Measurements from ENCODE around the gene ANXA9. TPM values are rescaled to one million over a fixed set of nuclear protein-coding genes. Genes with fewer than 3 reads are reported as not detected.

ANXA9 gene
- total RNA-seq, 4 donors from 2014 or later, result 55.1 to 103 (median 82.4) TPM

DNA sequence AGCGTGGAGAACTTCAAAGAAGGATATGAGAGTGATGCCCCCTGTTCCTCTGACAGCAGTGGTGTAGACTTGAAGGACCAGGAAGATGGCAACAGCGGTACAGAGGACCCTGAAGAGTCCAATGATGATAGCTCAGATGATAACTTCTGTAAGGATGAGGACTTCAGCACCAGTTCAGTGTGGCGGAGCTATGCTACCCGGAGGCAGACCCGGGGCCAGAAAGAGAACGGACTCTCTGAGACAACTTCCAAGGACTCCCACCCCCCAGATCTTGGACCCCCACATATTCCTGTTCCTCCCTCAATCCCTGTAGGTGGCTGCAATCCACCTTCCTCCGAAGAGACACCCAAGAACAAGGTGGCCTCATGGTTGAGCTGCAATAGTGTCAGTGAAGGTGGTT lies 21.4 kb upstream of the ANXA9 start:
- 96 to 100% methylated on average over 3 to 7 of the region's 7 CpGs for WGBS, 2 donors
- intact Hi-C loops (cut with DNase I; ENCODE audit: low total_unique reads), result no loop called here
- no peak for DNase-seq (ENCODE audit: low spot score in 2 of 2)
- H3K4me3 ChIP-seq (ENCODE audit: low read depth, poor library complexity, severe bottlenecking), result no peak overlapping the region
- TF ChIP-seq, protein P1, sequence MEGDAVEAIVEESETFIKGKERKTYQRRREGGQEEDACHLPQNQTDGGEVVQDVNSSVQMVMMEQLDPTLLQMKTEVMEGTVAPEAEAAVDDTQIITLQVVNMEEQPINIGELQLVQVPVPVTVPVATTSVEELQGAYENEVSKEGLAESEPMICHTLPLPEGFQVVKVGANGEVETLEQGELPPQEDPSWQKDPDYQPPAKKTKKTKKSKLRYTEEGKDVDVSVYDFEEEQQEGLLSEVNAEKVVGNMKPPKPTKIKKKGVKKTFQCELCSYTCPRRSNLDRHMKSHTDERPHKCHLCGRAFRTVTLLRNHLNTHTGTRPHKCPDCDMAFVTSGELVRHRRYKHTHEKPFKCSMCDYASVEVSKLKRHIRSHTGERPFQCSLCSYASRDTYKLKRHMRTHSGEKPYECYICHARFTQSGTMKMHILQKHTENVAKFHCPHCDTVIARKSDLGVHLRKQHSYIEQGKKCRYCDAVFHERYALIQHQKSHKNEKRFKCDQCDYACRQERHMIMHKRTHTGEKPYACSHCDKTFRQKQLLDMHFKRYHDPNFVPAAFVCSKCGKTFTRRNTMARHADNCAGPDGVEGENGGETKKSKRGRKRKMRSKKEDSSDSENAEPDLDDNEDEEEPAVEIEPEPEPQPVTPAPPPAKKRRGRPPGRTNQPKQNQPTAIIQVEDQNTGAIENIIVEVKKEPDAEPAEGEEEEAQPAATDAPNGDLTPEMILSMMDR (IDR thresholded peaks at IDR 0.05), result no peak
- TF ChIP-seq POLR2A (IDR thresholded peaks at IDR 0.05), result no peak

DNA sequence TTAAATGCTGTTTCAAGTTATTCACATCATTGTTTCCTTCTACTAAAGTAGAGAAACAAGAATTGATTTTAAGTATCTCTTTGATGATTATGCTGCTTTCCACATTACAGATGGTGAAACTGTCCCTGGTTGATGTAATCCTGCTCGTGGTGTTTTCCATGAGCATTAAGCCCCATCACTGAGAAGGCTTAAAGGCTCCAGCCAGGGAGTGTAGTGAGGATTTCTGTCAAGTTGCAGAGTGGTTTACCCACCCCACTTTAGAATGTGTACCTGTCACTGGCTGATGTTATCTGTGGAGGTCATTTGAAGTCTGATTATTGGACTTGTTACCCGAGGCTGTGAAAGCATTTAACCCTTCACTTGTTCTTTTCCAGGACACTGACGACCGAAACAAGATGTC lies 20.3 kb upstream of the ANXA9 start:
- no peak overlapping the region for H3K4me3 ChIP-seq (ENCODE audit: low read depth, poor library complexity, severe bottlenecking)
- DNase-seq (ENCODE audit: low spot score in 2 of 2), result no peak
- intact Hi-C loops (cut with DNase I; ENCODE audit: low total_unique reads), result no loop called here
- TF ChIP-seq, protein P1 (IDR thresholded peaks at IDR 0.05), result no peak
- TF ChIP-seq POLR2A (IDR thresholded peaks at IDR 0.05), result no peak
- 66 to 67% methylated on average over 4 of the region's 4 CpGs for WGBS, 2 donors

DNA sequence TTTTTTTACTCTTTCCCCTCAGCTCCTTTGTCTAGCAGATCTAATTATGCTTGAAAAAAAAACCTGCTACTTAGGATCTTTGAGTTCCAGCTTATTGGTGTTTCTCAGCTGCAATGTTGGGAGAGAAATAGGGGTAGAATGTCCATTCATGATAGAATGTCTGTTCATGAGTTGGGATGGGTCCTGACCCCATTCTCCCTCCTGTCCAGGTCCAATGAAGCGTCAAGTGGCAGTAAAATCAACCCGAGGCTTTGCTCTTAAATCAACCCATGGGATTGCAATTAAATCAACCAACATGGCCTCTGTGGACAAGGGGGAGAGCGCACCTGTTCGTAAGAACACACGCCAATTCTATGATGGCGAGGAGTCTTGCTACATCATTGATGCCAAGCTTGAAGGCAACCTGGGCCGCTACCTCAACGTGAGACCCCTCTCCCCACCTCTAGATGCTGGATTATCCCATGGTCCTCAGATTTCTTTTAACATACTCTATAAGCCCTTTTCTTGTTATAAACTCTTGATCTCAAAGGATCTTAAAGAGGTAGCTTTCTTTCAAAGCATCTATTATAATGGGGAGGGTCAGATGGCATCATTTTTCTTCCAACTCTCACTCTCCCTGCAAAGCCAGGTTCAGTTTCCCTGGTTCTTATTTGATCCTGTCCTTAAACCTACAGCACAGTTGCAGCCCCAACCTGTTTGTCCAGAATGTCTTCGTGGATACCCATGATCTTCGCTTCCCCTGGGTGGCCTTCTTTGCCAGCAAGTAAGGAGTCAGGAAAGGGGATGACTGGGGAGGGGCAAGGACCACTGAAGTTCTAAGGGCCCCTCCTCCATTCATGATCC lies 18.6 kb upstream of the ANXA9 start:
- TF ChIP-seq, protein P1 (IDR thresholded peaks at IDR 0.05), result no peak
- WGBS, 2 donors, result 86 to 88% methylated on average over 10 of the region's 10 CpGs
- intact Hi-C loops (cut with DNase I; ENCODE audit: low total_unique reads), result no loop called here
- no peak for DNase-seq (ENCODE audit: low spot score in 2 of 2)
- H3K4me3 ChIP-seq (ENCODE audit: low read depth, poor library complexity, severe bottlenecking), result no peak overlapping the region

GRCh38 chr1:150964164-150964489 lies 18.0 kb upstream of the ANXA9 start:
- 85 to 94% methylated on average over 5 of the region's 5 CpGs for WGBS, 2 donors
- TF ChIP-seq, protein P1 (IDR thresholded peaks at IDR 0.05), result no peak
- H3K4me3 ChIP-seq (ENCODE audit: low read depth, poor library complexity, severe bottlenecking), result no peak overlapping the region
- no peak for DNase-seq (ENCODE audit: low spot score in 2 of 2)
- intact Hi-C loops (cut with DNase I; ENCODE audit: low total_unique reads), result no loop called here

DNA sequence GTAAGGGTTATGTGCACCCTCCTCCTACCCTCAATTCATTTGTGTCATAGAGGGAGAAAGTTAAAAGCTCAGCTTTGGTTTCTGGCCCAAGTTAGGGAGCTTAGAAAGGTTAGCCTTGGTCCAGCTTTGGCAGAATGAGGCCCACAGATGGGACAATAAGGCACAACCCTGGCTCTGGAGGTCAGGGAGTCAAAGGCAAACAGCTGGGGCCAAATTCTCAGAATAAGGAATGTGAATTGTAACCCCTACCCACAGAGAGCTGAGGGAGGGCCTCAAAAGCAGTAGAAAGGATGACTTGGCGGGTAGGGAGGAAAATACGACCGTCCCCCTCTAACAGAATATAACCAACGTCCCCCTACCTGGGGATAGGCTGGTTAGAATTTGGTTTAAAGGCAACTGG lies 16.5 kb upstream of the ANXA9 start:
- DNase-seq (ENCODE audit: low spot score in 2 of 2), result no peak
- WGBS, 2 donors, result 81 to 85% methylated on average over 4 of the region's 4 CpGs
- intact Hi-C loops (cut with DNase I; ENCODE audit: low total_unique reads), result no loop called here

More for the DNA sequence above, 16.5 kb upstream of the ANXA9 start:
- no peak overlapping the region for H3K4me3 ChIP-seq (ENCODE audit: low read depth, poor library complexity, severe bottlenecking)
- TF ChIP-seq, protein P1 (IDR thresholded peaks at IDR 0.05), result no peak
- TF ChIP-seq POLR2A (IDR thresholded peaks at IDR 0.05), result no peak
